ENCODE results near the gene CHST2. TPM values are rescaled to one million over a fixed set of nuclear protein-coding genes. Genes with fewer than 3 reads are reported as not detected.

CHST2 gene
- total RNA-seq, 2 experiments from 2014 or later: 6.0 to 6.9 TPM

GRCh38 chr3:143100451-143100850 lies 19.1 kb upstream of the CHST2 start:
- ChIA-PET POLR2A (no interaction called here), CTCF (no interaction called here)
- intact Hi-C loops (cut with micrococcal nuclease): no loop called here
- Mint-ChIP-seq H3K27me3 (peaks cover 4% of the 10 kb centered on the region), H3K27ac (no peak overlapping the region), H3K4me1 (ENCODE audit: low read depth) (peaks cover 3% of the 10 kb centered on the region), H3K4me3 (no peak overlapping the region), H3K9me3 (peaks cover 11% of the 10 kb centered on the region), H3K36me3 (ENCODE audit: low read depth) (peaks cover 4% of the 10 kb centered on the region)
- no peak for TF ChIP-seq CTCF (IDR thresholded peaks at IDR 0.05)
- DNase-seq: no peak
- no peak for ATAC-seq

DNA sequence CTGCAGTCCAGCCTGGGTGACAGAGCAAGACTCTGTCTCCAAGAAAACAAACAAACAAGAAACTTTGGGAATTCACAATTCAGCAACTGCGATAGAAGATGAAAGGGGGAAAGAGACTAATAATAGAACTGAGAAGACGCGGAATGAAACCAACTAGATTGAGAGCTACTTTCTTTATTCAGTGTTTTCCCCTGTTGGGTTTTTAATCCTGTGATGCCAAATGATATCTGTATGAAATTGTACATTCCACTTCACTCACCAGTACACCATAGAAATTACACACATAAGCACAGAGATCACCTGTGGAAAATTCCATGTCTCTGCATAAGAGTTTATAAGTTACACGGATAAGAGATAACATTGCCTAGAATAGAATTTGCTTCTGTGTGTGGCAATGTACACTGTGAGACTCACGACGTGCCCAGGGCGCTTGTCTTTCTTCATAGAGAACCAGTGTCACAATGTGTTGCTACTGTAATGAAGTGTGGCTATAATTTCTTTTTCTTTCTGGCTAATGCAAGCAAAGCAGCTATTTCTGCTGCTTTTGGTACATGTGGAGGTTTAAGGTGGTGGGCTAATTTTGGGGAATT lies 17.7 kb upstream of the CHST2 start:
- intact Hi-C loops (cut with micrococcal nuclease): no loop called here
- ChIA-PET POLR2A (no interaction called here), CTCF (no interaction called here)
- Mint-ChIP-seq H3K4me1 (ENCODE audit: low read depth) (peaks cover 3% of the 10 kb centered on the region), H3K27ac (no peak overlapping the region), H3K4me3 (no peak overlapping the region), H3K27me3 (peaks cover 5% of the 10 kb centered on the region), H3K9me3 (peaks cover 18% of the 10 kb centered on the region), H3K36me3 (ENCODE audit: low read depth) (peaks cover 4% of the 10 kb centered on the region)
- ATAC-seq (no peak), DNase-seq (no peak)
- TF ChIP-seq CTCF (IDR thresholded peaks at IDR 0.05): no peak

- TF ChIP-seq CTCF (IDR thresholded peaks at IDR 0.05): no peak
- Mint-ChIP-seq H3K27me3 (peaks cover 5% of the 10 kb centered on the region), H3K9me3 (peaks cover 18% of the 10 kb centered on the region), H3K27ac (no peak overlapping the region), H3K36me3 (ENCODE audit: low read depth) (peaks cover 4% of the 10 kb centered on the region), H3K4me3 (no peak overlapping the region), H3K4me1 (ENCODE audit: low read depth) (peaks cover 3% of the 10 kb centered on the region)
- DNase-seq (peak; percentile 33), ATAC-seq (peak; percentile 51)
- ChIA-PET POLR2A (interaction anchor here (1.0 kb wide), 1 partner anchor 22 kb away, joined by 3 read pairs; no protein-coding TSS in a partner anchor), CTCF (no interaction called here)
- intact Hi-C loops (cut with micrococcal nuclease): no loop called here
These were observed 15.9 kb upstream of the CHST2 start for GRCh38 chr3:143103652-143104051.

DNA sequence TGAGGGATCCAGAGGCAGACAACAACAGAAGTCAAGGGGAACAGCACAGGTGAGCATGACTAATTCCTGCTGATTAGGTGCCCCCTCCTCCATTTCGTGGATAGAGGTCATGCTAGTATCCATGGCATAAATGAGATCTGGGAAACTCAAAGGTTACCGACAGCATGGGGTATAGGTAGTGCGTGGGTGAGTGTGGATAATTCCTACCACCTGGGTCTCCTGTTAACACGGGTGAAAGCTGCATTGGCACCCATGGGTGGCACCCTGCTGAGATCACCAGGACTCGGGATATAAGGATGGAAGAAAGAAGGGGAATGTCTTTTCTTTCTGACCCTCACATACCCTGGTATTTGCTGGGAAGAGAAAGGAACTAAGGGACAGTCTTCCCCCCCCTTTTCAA lies 14.4 kb upstream of the CHST2 start:
- TF ChIP-seq CTCF (IDR thresholded peaks at IDR 0.05): no peak
- ATAC-seq (no peak), DNase-seq (no peak)
- H3K4me3 Mint-ChIP-seq: no peak overlapping the region
- POLR2A ChIA-PET: interaction anchor here (1.4 kb wide), 1 partner anchor 13 kb away, joined by 4 read pairs; no protein-coding TSS in a partner anchor
- H3K27ac Mint-ChIP-seq: no peak overlapping the region
- CTCF ChIA-PET: no interaction called here
- intact Hi-C loops (cut with micrococcal nuclease): no loop called here
- H3K36me3 Mint-ChIP-seq (ENCODE audit: low read depth): peaks cover 4% of the 10 kb centered on the region
- peaks cover 5% of the 10 kb centered on the region for H3K27me3 Mint-ChIP-seq
- H3K9me3 Mint-ChIP-seq: peaks cover 18% of the 10 kb centered on the region
- H3K4me1 Mint-ChIP-seq (ENCODE audit: low read depth): peaks cover 3% of the 10 kb centered on the region

DNA sequence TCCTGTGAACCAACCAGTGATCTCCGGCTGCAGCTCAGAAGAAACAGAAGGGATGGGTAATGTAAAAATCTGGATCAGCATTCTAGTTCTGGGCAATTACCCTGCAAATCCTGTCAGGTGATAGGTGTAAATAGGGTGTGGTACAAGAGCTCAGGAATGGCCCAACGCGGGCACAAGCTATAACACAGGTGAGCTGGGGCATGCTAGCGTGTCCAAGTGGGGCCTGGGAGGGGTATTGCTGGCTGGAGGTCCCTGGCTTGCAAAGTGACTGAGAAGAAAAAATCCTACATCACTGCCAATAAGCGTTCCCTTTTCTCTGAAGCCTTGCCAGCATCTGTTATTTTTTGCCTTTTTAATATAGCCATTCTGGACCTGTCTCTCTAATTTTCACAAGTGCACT lies 9.7 kb upstream of the CHST2 start:
- POLR2A ChIA-PET: interaction anchor here (0.7 kb wide), 1 partner anchor 609 kb away, joined by 4 read pairs; no protein-coding TSS in a partner anchor
- Mint-ChIP-seq H3K27ac (no peak overlapping the region), H3K4me1 (ENCODE audit: low read depth) (no peaks in the 10 kb centered on the region), H3K4me3 (no peak overlapping the region), H3K9me3 (peaks cover 13% of the 10 kb centered on the region), H3K27me3 (peaks cover 1% of the 10 kb centered on the region), H3K36me3 (ENCODE audit: low read depth) (peaks cover under 1% of the 10 kb centered on the region)
- no peak for ATAC-seq
- DNase-seq: no peak
- no peak for TF ChIP-seq CTCF (IDR thresholded peaks at IDR 0.05)
- CTCF ChIA-PET: interaction anchor here (0.9 to 1.2 kb wide), 2 partner anchors 58 to 110 kb away, joined by 3 read pairs; no protein-coding TSS in a partner anchor
- intact Hi-C loops (cut with micrococcal nuclease): no loop called here
